Neural progenitor cell (in vitro differentiated cells): ENCODE data around the gene WDTC1. TPM values are rescaled to one million over a fixed set of nuclear protein-coding genes. Genes with fewer than 3 reads are reported as not detected.
A peak's percentile ranks its signal among the peaks of the same experiment; 100 is the strongest.

ENCODE experiments used
- DNase-seq: peaks from one replicate; pipeline ENCODE4 v3.0.0-alpha.2; 2016; ENCODE audit warnings: low spot score
- H2AFZ ChIP-seq: fragments of 200-600 bp; sonication (generic); replicated peaks from 2 replicates; pipeline ENCODE4 v1.6.1; 2016; ENCODE audit warnings: antibody characterized with exemption
- H3F3A ChIP-seq: fragments of 200-600 bp; sonication (generic); 2 replicates; pipeline ENCODE4 v1.6.1; 2016; ENCODE audit warnings: antibody characterized with exemption, low read depth
- H3K27ac ChIP-seq: fragments of 200-600 bp; sonication (generic); 2 replicates; pipeline ENCODE4 v1.5.1; 2016; ENCODE audit warnings: mild to moderate bottlenecking
- H3K27me3 ChIP-seq: fragments of 200-600 bp; sonication (generic); 2 replicates; pipeline ENCODE4 v1.6.1; 2016; ENCODE audit warnings: mild to moderate bottlenecking, moderate library complexity
- H3K36me3 ChIP-seq: fragments of 200-600 bp; sonication (generic); 2 replicates; pipeline ENCODE4 v1.5.1; 2016
- H3K4me1 ChIP-seq: fragments of 200-600 bp; sonication (generic); 2 replicates; pipeline ENCODE4 v1.6.1; 2016; ENCODE audit warnings: mixed run types
- H3K4me2 ChIP-seq: fragments of 200-600 bp; sonication (generic); 2 replicates; pipeline ENCODE4 v1.6.1; 2016
- H3K4me3 ChIP-seq: fragments of 200-600 bp; sonication (generic); 2 replicates; pipeline ENCODE4 v1.5.1; 2016
- H3K79me2 ChIP-seq: fragments of 200-600 bp; sonication (generic); 2 replicates; pipeline ENCODE4 v1.6.1; 2016; ENCODE audit warnings: low read depth
- H3K9ac ChIP-seq: fragments of 200-600 bp; sonication (generic); 2 replicates; pipeline ENCODE4 v1.6.1; 2016
- H3K9me3 ChIP-seq: fragments of 200-600 bp; sonication (generic); 2 replicates; pipeline ENCODE4 v1.5.1; 2016; ENCODE audit warnings: low read depth
- H4K20me1 ChIP-seq: fragments of 200-600 bp; sonication (generic); 2 replicates; pipeline ENCODE4 v1.6.1; 2016; ENCODE audit warnings: low read depth
- H3K27ac Mint-ChIP-seq: 3 replicates; pipeline ENCODE4 v1.8.0; 2021; ENCODE audit warnings: mixed read lengths
- H3K27me3 Mint-ChIP-seq: 2 replicates; pipeline ENCODE4 v1.8.0; 2022; ENCODE audit warnings: low read depth, mild to moderate bottlenecking, inconsistent platforms, moderate library complexity, mixed read lengths; ENCODE audit not compliant: insufficient read depth
- H3K36me3 Mint-ChIP-seq: 3 replicates; pipeline ENCODE4 v1.8.0; 2021; ENCODE audit warnings: mixed read lengths
- H3K4me1 Mint-ChIP-seq: 3 replicates; pipeline ENCODE4 v1.8.0; 2021; ENCODE audit warnings: mixed read lengths
- H3K4me3 Mint-ChIP-seq: 3 replicates; pipeline ENCODE4 v1.8.0; 2021; ENCODE audit warnings: mild to moderate bottlenecking, moderate library complexity, mixed read lengths
- H3K9me3 Mint-ChIP-seq: 3 replicates; pipeline ENCODE4 v1.8.0; 2020; ENCODE audit warnings: mixed read lengths
- EZH2 ChIP-seq: fragments of 200-600 bp; sonication (generic); IDR thresholded peaks from 2 replicates; pipeline ENCODE4 v1.6.1; 2017; ENCODE audit warnings: antibody characterized with exemption, mild to moderate bottlenecking, moderate library complexity
- EZH2phosphoT487 ChIP-seq: fragments of 200-600 bp; sonication (generic); IDR thresholded peaks from 2 replicates; pipeline ENCODE4 v1.6.1; 2017; ENCODE audit warnings: antibody characterized with exemption
- total RNA-seq: library from RNA; depleted of rRNA; stranded (reverse); fragments of >200 nt; gene quantifications from 2 replicates; pipeline ENCODE4 v1.2.3, GENCODE V29; 2015; ENCODE audit warnings: low replicate concordance
- TF ChIP-seq, protein P1 (sequence below): fragments of 200-600 bp; sonication (generic); IDR thresholded peaks from 2 replicates; pipeline ENCODE4 v1.5.1; 2017; ENCODE audit warnings: antibody characterized with exemption, mild to moderate bottlenecking

Gene WDTC1
- total RNA-seq, 1 donor from 2014 or later = 17.8 TPM

DNA sequence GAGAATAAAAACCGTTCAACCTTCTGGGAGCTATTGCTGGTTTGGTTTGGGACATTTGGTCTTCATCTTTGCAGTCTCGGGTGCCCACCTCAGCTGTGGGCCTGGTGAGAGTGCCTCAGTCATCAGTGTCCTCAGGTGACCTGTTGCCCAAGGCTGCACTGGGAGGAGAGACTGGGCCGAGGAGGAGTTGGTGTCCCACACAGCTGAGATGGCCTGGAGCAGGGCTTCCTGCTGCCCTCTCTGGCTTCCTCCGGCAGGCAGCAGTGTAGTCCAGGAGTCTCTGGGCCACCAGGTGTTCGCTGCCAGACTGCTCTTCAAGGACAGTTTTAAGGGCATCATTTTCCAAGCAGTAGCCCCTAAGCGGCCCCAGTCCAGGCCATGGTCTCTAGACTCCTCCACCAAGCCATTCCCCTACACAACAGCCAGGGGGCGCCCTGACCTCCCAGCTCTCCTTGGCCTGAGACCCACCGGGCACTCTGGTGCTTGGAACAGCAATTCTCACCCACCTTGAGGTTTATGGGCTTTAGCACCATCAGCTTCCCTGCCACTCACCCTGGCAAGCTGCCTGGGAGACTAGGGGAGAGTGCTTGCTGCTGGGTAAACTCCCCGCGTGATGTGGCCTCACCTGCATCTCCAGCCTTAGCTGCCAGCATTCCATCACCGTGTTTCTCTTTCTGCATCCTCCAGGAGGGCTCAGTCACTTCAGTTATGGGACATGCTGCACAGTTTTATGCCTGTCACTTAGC is 98.3 kb downstream of the WDTC1 start:
- H2AFZ ChIP-seq = no peak overlapping the region

DNA sequence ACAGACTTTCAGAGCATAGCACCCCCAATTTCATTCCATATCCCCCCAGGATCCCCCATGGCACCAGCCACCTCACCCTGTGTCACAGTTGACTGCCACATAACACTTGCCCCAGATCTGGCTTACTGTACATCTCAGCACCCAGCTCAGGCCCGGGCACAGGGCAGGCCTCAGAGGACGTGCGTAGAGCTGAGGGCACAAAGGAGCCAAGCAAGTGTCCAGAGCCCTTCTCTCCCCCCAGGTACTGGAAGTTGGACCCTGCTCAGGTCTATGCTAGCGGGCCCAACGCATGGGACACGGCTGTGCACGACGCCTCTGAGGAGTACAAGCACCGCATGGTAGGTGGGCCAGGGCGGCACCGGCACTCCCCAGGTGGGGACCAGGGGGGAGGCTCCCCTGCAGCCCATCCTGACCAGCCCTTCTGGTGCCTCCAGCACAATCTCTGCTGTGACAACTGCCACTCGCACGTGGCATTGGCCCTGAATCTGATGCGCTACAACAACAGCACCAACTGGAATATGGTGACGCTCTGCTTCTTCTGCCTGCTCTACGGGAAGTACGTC is 99.4 kb downstream of the WDTC1 start:
- peak overlapping the region; percentile 22 for H3K4me3 Mint-ChIP-seq

More for the DNA sequence above, 98.3 kb downstream of the WDTC1 start:
- Histone ChIP-seq H3F3A (peaks cover 8% of the 10 kb centered on the region), H3K4me2 (no peak overlapping the region), H3K4me1 (no peaks in the 10 kb centered on the region), H3K4me3 (no peak overlapping the region), H3K9me3 (no peaks in the 10 kb centered on the region), H3K27me3 (no peaks in the 10 kb centered on the region), H3K79me2 (peaks cover 23% of the 10 kb centered on the region), H4K20me1 (peaks cover 14% of the 10 kb centered on the region), H3K36me3 (no peaks in the 10 kb centered on the region), H3K9ac (no peak overlapping the region), H3K27ac (no peak overlapping the region)
- Mint-ChIP-seq H3K27ac (no peak overlapping the region), H3K4me1 (peaks cover 3% of the 10 kb centered on the region), H3K4me3 (no peak overlapping the region), H3K36me3 (peaks cover 14% of the 10 kb centered on the region), H3K27me3 (peaks cover 2% of the 10 kb centered on the region), H3K9me3 (no peaks in the 10 kb centered on the region)
- no peak for TF ChIP-seq EZH2phosphoT487
- TF ChIP-seq, protein P1, sequence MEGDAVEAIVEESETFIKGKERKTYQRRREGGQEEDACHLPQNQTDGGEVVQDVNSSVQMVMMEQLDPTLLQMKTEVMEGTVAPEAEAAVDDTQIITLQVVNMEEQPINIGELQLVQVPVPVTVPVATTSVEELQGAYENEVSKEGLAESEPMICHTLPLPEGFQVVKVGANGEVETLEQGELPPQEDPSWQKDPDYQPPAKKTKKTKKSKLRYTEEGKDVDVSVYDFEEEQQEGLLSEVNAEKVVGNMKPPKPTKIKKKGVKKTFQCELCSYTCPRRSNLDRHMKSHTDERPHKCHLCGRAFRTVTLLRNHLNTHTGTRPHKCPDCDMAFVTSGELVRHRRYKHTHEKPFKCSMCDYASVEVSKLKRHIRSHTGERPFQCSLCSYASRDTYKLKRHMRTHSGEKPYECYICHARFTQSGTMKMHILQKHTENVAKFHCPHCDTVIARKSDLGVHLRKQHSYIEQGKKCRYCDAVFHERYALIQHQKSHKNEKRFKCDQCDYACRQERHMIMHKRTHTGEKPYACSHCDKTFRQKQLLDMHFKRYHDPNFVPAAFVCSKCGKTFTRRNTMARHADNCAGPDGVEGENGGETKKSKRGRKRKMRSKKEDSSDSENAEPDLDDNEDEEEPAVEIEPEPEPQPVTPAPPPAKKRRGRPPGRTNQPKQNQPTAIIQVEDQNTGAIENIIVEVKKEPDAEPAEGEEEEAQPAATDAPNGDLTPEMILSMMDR = peak; percentile 90
- TF ChIP-seq EZH2 = no peak
- peak; percentile 79 for DNase-seq

DNA sequence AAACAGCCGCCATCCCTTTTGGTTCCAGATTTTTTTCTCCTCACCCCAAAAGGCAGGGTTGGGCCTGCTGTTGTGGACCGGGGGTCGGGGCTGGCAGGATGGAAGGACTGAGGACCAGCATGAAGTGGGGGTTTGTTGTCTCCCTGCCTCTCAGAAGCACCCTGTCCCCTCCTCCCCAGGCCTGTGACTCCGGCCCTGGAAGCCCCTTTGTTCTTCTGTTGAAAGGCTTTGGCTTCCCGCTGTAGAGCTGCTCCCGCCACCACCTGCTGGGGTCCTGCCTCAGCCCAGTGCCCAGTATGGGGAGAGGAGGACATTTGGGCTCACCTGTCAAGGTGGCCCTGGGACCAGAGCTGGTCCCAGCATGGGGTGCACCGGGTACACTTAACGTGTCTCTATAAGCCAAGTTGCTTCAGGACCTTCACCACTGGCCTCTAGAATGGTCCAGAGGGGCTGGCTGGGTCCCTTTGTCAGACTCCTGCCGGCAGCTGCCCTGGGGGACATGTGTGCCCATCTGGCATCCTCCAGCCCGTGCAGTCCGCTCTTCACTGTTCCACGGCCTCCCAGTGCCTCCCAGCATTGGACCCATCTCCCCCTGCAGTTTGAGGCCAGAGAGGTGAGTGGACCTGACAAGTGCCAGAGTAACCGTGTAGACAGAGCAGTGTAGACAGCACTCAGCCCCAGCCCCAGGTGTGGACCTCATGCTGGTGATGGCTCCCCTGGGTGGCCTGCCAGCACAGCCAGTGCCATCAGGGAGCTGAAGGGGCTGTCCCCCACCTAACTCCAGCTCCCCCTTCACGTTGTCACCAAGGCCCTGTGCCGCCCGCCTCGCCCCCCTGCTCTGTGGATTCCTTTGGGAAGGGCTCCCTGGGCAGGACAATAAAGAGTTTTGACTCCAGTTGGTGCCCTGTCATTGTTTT is 101.3 kb downstream of the WDTC1 start:
- peaks cover 12% of the 10 kb centered on the region for H3K36me3 Mint-ChIP-seq
- no peaks in the 10 kb centered on the region for H3K36me3 ChIP-seq

More for the DNA sequence above, 99.4 kb downstream of the WDTC1 start:
- Histone ChIP-seq H3K9me3 (no peaks in the 10 kb centered on the region), H2AFZ (no peak overlapping the region), H4K20me1 (peaks cover 9% of the 10 kb centered on the region), H3K27ac (no peak overlapping the region), H3K4me2 (no peak overlapping the region), H3K9ac (no peak overlapping the region), H3K79me2 (peaks cover 12% of the 10 kb centered on the region), H3K36me3 (no peaks in the 10 kb centered on the region), H3K27me3 (no peaks in the 10 kb centered on the region), H3K4me3 (no peak overlapping the region), H3F3A (peaks cover 14% of the 10 kb centered on the region), H3K4me1 (peaks cover 4% of the 10 kb centered on the region)
- H3K9me3 Mint-ChIP-seq = no peaks in the 10 kb centered on the region
- no peak overlapping the region for H3K27ac Mint-ChIP-seq
- peaks cover 14% of the 10 kb centered on the region for H3K36me3 Mint-ChIP-seq
- TF ChIP-seq, protein P1 = no peak
- TF ChIP-seq EZH2 (no peak), EZH2phosphoT487 (no peak)
- H3K4me1 Mint-ChIP-seq = peaks cover 8% of the 10 kb centered on the region
- DNase-seq = no peak
- H3K27me3 Mint-ChIP-seq = peaks cover 2% of the 10 kb centered on the region

More for the DNA sequence above, 101.3 kb downstream of the WDTC1 start:
- Histone ChIP-seq H3K9me3 (no peaks in the 10 kb centered on the region), H3K4me1 (peaks cover 18% of the 10 kb centered on the region), H3K27ac (no peak overlapping the region), H2AFZ (no peak overlapping the region), H3K4me3 (no peak overlapping the region), H4K20me1 (peaks cover 3% of the 10 kb centered on the region), H3K27me3 (no peaks in the 10 kb centered on the region), H3K9ac (no peak overlapping the region), H3K4me2 (no peak overlapping the region), H3F3A (peaks cover 30% of the 10 kb centered on the region), H3K79me2 (no peaks in the 10 kb centered on the region)
- no peaks in the 10 kb centered on the region for H3K9me3 Mint-ChIP-seq
- peaks cover 5% of the 10 kb centered on the region for H3K27me3 Mint-ChIP-seq
- peak overlapping the region; percentile 80 for H3K27ac Mint-ChIP-seq
- no peak for TF ChIP-seq EZH2phosphoT487
- no peak for TF ChIP-seq EZH2
- TF ChIP-seq, protein P1 = no peak
- H3K4me1 Mint-ChIP-seq = peaks cover 19% of the 10 kb centered on the region
- no peak for DNase-seq
- H3K4me3 Mint-ChIP-seq = no peak overlapping the region
